Measurements from ENCODE around the gene TXK.

TXK gene

DNA sequence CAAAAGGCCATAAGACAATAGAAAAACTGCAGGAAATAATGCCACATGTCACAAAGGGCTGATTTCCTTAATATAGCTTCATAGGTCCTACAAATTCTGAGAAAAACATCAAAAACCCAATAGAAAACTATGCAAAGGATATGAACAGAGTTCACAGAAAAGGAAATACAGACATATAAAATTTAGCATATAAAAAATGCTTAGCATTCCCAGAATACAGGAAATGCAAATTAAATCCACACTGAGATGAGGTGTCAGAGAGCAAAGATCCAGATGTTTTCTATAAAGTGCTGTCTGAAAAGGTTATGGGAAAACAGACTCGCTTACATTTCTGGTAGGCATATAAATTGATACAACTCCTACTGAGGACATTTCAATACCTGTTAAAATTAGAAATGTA, 33.8 kb downstream of the TXK start:
- DNase-seq = no peak

DNA sequence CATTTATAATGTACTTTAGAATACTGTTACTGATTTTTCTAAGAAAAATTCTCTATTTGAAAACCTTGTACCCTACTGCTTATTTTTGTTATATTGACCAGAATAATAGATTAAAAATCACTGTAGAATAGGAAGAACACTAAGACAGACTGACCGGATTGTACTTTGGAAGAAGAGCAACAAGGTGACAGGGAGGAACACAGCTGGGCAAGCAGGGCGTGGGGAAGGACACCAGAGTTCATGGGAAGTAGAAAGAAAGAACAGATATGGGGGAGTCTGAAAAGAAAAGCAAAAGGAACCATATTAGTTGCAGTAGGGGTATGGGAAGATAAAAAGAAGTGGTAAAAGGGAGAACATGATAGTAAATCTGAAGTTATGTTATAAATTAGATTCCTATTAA, 38.6 kb downstream of the TXK start:
- DNase-seq = no peak

DNA sequence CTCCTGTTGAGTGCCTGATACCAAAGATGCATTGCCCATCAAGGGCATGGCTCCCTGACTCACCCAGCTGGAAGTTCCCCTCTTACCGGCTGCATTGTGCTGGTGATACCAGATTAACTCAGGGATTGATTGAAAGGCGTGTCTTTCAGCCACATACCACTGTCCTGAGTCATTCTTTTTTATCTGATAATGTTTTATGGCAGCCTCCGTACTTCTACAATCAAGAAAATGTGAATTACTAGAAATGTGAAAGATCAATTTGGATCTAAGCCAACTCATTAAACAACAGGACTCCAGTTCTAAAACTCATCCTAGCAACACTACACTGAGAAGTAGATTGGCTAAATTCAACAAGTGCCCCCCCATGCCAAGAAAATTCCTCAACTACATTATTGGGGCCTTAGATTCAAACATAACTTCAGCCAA, 40.0 kb downstream of the TXK start:
- peak; percentile 86 for DNase-seq

DNA sequence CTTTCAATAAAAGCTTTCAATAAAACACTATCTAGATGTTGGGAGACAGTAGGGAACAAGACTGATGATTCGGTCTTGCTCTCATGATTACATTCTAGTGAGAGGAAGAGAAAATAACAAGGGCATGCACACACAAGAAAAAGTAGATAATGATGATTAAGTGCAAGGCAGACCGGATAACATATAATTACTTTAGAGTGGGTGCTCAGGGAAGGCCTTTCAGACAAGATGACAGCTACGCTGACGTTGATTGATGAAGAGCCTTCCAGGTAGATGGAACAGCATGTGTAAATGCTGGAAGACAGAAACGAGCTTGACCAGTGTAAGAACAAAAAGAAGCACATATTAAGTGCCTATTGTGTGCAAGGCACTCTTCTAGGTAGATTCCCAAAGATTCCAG, 43.4 kb downstream of the TXK start:
- DNase-seq = no peak

DNA sequence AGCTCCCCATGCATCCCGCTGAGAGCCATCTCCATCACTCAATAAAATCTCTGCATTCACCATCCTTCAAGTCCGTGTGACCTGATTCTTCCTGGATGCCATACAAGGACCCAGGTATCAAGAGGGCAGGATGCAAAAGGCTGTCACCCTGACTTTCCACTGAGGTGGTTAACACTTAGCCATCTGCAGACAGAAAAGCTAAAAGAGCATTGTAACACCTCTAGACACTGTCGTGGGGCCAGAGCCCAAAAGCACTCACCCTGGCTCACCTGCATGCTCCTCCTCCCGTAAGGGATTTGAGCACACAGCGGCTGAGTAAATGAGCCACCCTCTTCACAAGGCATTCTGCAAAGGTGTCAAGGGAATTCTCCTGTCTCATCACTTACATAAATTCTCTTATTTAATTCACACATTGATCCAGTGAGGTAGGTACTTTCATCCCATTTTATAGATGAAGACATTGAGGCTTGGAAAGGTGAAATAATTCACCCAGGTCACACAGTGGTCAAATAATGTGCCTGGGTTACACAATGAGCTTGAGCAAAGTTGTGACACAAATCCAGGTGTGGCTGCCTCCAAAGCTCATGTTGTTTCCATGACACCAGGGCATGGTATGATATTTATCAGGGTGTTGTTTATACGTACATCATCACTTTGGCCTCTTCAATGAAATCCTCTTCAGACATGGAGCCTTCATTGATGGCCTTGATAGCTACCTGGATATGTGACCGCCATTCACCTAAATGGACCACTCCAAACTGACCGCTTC, 48.0 kb downstream of the TXK start:
- DNase-seq = no peak

DNA sequence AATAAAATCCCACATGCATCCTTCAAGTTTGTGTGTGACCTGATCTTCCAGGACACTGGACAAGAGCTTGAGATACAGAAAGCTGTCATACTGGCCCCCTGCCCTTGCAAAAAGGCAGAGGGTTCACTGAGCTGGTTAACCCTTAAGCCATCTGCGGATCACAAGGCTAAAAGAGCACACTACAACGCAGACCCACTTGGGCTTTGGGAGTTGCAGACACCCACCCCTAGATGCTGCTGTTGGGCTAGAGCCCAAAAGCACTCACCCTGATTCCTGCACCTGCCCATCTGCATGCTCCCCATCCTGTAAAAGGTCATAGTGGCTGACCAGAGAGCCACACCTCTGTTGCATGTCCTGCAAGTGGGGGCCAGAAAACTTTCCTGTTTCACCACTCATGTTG, 51.1 kb downstream of the TXK start:
- DNase-seq = no peak

DNA sequence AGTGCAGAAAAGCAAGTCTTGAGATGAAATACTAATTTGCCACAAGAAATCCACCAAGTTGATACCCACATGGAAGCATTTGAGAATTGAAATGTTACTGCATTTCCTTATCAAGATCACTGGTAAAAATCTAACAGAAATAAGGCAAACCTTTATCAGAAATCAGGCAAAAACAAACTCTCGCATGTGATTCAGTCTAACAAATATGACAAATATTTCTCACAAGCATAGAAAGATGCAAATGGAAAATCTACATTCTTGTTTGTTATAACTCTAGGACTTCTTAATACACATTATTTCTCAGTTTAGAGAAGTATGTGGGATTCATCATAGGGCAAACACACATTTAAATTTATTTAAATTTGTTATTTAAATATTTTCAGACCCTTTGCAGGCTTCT, 52.9 kb downstream of the TXK start:
- DNase-seq = peak; percentile 64

DNA sequence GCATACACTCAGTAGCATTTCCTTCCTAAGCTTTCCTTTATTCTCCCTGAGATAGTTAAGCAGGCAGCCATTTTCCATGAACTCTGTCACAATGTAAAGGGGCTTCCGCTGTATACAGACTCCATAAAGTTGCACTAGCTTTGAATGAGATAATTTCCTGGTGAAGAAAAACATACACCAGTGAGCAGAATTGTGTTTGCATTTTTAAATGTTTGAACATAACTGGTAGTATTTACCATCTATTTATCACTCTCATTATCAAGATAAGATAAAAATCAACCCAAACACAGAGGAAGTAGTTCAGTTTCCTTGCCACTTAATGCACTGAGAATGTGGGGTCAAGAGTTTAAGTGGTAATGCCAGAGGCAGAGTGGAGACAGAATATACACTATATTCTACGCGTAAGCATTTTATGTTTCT, 54.1 kb downstream of the TXK start:
- peak; percentile 84 for DNase-seq

DNA sequence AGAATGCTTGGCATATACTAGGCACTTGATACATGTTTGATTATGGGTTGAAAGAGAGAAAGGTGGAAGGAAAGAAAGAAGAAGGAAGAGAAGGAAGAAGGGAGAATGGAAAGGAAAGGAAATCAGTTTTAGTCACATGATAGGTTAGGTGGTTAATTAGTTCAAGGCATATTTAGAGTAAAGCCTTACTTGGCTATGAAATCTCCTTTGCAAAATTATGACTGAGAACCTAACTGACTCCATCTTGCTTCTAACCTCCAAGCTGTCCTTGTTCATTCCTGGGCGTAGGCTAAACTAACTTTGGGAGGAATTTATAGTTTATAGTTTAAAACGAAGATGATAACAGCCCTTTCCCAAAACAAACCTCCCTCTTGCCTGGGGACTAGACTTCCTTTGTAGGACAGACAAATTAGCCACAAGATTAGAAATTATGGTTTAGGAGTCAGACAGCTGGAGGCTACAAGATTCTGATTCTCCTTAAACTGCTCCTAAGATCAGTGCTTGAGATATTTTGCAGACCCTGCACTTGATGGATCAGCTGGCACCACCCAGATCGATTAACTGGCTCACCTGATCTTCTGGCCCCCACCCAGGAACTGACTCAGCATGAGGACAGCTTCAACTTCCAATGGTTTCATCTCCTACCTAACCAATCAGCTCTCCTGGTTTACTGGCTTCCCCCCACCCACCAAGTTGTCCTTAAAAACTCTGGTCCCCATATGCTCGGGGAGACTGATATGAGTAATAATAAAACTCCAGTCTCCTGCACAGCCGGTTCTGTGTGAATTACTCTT, 55.0 kb downstream of the TXK start:
- no peak for DNase-seq

DNA sequence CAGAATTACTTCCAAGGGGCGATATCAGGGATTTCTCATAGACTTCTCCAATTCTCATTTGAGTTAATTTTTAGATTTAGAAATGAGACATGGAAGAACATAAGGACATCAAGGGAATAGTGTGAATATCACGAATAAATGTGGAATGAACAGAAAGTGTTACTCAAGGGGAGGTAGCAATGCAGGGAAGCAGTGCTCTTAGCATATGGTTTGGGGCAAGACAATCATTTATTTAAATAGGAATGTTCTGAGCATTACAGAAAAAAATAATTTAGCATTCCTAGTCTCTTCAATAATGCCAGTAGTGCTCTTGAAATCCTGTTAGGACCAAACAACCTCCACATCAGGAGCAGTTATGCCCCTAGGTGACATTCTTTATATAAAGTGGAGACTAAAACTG, 55.6 kb downstream of the TXK start:
- DNase-seq = no peak

DNA sequence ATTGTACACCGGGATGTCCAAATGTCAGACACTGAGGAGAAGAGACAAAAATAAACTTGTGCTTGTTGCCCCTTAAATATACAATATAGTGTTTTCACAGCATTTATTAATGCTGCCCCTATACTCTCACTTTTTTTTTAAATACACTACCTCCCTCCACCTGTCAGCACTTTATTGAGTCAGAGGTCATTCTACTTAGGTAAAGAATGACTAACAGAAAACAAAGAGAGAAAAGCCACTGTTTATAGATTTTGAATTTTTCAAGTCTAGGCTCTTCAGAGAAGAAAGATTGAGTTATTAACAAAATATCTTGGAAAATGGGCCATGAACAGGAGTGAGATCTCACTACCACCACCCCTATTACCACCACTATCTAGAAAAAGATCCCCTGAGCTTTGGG, 59.4 kb downstream of the TXK start:
- no peak for DNase-seq

DNA sequence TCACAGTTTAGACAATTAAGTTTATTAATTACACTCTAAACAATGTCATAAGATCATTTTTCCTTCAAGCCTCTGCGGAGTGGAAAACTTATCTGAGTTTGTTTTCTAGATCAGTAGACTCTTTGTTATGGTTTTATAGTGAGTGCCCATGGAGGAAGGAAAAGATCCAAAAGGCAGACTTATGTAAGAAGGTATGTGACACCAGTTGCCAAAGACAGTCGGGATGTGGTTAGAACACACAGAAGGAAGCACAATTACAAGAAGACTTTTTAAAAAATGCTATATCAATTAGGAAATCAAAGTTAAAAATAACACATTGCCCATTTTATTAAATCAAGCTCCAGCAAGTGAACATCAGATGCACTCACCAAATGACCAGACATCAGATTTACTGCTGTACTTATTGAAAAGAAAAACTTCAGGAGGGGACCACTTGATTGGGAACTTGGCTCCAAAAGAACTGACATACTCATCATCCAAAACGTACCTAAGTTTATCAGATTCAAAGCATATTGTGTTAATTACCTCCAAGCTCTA, 60.4 kb downstream of the TXK start:
- no peak for DNase-seq

DNA sequence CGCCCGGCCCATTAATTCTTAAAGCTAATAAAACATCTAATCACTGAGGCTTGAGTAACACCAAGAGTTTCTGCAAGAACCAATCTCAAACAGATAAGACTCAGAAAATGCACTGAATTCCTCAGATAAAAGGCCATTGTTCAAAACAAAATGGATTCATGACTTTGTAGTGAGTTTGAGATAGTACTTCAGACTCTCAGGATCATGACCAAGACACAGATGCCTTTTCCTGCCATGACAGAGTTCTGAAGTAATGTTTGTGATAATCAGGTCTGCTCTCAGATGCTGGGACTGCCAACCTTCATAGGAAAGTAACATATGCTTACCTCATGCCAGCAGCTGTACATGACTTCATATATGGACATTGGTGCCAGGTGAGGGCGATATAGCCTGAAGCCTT, 62.9 kb downstream of the TXK start:
- no peak for DNase-seq

DNA sequence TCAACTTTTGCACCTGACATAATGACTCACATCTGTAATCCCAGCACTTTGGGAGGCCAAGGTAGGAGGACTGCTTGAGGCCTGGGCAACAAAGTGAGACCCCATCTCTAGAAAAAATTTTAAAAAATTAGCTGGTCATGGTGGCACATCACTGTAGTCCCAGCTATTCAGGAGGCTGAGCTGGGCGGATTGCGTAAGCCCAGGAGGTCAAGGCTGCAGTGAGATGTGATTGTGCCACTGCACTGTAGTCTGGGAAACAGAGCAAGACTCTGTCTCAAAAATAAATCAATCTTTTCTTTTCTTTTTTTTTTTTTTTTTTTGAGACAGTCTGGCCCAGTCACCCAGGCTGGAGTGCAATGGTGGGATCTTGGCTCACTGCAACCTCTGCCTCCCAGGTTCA, 65.0 kb downstream of the TXK start:
- no peak for DNase-seq

DNA sequence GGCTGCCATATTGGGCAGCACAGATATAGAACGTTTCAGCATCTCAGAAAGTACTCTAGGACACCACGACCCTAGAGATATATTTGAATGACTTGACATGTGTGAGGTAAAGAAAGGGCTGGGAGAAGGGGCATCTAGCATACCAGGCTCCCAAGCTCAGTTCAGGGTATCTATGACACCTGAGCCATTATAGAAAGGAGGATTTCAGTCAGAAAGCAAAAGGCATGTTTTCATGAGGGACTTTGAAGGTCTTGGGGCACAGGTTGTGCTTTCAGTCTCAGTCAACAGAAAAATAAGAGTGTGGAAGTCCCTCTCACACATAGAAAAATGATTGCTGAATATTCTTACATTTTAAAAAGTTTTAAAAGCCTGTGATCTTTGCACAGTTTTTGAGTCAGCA, 65.9 kb downstream of the TXK start:
- no peak for DNase-seq

DNA sequence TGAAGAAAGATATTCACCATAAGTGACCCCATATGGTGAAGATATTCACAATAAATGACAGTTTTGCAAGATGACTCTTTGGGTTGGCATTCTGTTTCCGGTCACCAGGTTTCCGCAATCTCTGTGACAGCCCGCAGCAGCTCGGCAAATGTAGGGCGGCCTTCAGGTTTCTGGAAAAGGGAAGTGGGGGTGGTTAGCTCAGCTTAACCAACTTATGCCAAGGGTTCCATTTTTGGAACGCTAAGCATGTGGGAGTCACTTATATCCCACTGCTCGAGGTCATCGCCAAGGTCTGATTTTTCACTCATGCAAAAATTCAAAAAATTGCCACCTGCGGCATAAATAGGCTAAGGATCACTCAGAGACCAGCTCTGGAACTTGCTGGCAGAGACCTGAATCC, 66.5 kb downstream of the TXK start:
- no peak for DNase-seq

DNA sequence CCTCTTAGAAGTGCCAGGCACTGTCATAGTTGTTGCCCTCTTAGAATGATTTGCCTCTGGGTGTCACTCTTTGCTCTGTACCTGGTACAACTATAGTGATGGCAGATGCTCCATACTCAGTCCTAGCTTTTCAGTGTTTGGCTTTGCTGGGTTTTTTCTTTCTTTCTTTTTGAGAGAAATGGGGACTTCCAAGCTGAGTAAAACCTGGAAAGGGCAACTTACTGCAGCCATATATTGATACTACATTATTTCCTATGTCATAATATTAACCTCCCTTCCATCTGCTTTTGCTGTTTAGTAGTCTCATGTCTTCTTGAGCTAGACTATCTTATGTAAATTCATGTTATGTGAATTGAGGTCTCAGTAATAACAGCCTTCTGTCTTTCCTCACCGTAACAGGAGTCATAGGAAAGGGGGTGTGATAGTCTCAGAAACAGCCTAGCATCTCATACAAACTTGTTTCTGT, 68.4 kb downstream of the TXK start:
- no peak for DNase-seq

DNA sequence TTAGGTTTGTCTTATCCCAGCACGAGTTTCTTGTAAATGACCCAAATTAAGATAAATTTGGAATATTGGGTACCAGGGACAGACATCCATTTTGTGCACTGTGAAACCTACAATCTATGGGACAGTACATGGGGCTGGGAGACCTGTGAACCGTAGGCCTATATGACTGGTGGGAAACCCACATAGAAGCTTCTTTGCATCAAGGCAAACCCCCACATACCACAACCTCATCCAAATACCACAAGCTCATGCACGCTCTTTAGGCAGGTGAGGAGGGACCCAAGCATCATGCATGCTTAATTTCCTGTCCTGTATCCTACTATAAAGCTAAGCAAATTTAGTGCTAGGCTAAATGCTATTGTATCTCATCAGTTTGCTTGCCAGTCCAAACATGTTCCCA, 69.7 kb downstream of the TXK start:
- DNase-seq = no peak

DNA sequence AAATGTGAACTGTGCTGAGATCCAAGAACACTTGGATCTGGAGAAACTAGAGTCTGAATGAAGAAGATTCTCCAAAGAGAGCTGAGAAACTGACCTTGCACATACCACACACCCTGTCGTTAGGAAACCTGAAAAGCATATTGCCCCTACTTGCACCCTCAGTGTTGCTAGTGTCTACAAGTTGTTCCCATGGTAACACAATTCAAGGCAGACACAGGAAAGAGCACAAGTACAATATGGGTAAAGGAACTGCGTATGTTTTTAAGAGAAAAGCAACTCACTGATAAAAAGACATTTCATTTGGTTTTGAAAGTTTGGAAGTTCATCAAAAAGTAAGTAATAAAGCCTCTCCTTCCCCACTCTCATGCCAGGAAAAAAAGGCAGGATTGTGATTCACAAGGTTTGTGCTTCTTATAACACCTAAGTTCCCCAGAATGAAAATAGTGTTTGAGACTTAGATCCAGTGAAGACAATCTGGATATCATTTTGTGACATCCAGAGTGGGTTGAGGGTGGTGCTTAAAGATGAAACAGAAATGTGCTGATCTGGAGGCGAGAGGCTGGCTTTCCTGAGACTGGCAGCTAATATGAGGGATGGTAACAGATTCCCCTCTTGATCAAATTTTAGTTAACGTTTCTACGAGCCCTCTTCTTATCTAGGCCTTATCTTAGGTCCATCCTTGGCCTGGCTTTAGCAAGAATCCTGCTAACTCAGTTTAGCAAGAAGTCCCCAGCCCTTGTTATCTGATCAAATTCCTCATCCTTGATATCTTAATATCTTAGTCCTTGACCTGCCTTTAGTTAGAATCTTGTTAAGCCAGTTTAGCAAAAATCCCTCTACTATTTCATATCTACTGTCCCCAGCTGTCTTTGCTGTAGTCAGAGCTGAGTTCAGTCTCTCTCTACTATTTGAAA, 75.2 kb downstream of the TXK start:
- DNase-seq = no peak

DNA sequence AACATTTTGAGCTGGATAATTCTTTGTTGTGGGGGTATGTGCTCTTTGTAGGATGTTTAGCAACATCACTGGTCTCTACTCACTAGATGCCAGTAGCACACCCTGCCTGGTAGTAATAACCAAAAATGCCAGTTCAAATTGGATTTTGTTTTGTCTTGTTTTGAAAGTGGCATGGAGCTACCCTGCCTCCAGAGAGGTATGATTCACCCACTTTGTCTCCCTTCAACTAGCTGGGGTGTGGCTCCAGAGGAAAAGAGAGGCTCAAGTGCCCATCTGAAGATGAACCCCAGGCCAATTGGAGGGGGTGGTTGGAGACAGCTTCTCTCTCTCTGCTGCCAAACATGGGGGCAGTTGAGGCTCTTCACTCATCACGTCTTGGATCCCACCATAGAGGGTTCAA, 83.0 kb downstream of the TXK start:
- DNase-seq = no peak

DNA sequence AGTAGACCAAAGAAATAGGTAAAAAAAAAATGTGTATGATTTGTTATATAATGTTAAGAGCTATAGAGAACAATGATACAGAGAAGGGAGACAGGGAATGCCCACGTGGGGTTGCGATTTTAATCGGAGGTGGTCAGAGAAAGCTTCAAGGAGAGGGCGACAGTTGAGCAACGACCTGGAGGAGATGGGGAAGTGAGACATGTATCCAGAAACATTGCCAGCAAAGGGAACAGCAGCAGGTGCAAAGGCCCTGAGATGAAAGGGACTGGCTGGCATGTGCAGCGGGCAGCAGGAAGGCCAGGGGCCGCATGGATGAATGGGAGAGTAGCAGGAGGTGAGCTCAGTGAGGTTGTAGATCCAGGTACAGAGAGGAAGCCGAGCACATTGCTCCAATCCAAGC, 84.6 kb downstream of the TXK start:
- DNase-seq = no peak

DNA sequence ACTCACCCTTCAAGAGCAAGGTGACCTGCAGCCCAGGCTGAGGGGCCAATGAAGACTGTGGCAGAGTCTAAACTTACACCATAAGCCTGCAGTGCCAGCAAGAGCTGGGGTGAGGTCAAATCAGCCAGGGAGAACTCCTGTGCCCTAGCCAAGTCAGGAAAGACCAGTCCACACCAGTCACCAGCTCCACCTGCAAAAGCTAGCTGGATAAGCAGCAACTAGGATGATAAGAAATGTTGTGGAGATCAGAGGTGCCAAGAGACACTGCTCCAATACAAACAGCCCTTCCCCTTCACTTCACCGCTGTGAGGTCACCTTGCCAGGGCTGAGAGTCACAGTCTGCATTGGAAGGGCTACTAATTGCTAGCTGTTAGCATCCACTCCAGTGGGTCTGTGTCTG, 86.2 kb downstream of the TXK start:
- DNase-seq = no peak

DNA sequence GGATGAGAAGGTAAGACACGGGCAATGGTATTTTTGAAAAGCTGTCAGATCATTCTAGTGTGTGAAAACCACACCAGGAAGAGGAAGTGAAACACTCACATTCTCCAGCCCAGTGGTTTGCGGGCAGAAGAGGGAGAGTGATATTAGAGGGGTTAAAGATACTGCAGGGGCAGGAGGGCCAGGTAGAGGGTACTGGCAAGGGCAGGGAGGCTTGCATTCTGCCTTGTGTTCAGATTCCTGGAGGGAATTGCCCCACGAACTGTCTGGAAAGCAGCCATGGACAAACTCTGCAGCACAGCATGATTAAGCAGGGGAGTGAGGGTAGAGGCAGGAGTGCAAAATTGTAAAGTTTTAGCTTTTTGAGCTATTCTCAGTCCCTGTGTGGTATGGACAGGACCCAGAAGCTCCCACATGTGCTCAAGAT, 86.6 kb downstream of the TXK start:
- no peak for DNase-seq

Data from EL (cell line).